Kasumi-1 (cell line): Measurements from ENCODE around the gene ZNF816.
"Not testable (repeated sequence)": the region's sequence is repeated elsewhere in the genome, so short reads cannot be mapped to it uniquely, and the experiment has no call there.

Experiments
- DNase-seq, 2 experiments: peaks; one replicate each; lab custom pipeline; 2025; lab: John Stamatoyannopoulos, UW

Gene ZNF816

DNA sequence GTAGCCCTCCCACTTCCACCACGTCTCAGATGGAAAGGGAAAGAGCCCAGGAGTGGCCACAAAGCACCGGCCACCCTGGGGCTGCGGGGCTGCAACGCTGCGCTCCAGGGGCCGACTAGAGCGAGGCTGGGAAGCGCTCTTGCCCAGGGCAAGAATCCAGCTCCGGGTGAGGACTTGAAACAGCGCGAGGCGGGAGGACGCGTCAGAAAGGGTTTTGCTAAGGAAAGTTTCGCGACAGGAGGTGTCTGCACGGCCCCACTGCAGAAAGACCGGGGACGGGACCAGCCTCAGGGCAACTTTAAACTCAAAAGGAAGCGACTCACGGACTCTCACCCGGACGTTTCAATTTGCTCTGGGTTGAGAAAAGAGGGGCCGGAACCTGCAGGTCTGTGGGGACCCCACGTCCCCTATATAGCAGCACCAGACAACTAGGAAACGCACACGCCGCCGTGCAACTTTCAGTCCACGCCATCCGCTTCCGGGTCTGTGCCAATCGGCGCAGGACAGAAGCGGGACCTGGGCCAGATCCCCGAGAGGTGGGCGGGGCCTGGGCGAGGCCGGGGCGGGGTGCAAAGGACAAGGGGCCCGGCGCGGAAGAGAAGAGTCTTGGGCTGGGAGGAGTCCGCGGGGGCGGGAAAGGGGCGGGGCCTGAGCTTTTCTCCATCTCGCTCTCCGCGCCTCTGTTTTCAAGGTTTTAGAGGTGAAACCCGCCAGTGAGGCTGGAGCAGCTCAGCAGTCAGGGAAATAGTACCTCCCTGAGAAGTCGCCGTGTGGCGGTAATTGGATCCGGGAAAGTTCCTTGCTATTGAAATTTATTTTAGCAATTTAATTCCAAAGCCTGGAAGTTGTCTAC lies at the start of gene ZNF816:
Gene ZNF816, minus strand, starts transcription at position 488 of the 853 bp plus-strand sequence. CDS start 6,792 bp downstream, outside the sequence.
- DNase-seq = peak in 1 of 2 experiments; percentile 5

DNA sequence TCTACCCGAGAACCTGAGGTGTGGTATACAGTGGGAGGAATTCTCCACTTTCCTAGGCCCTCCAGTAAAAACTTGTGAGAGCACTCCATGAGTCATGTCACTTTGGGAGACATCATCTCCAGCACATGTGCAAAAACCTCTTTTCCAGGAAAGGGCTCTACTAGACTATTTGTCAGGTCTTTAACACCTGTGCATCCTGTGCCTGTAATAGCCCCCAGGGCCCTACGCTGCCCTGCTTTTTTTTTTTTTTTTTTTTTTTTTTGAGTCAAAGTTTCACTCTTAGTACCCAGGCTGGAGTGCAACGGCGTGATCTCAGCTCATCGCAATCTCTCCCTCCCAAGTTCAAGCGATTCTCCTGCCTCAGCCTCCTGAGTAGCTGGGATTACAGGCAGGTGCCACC lies 49.3 kb upstream of the ZNF816 start:
- DNase-seq = no peak

DNA sequence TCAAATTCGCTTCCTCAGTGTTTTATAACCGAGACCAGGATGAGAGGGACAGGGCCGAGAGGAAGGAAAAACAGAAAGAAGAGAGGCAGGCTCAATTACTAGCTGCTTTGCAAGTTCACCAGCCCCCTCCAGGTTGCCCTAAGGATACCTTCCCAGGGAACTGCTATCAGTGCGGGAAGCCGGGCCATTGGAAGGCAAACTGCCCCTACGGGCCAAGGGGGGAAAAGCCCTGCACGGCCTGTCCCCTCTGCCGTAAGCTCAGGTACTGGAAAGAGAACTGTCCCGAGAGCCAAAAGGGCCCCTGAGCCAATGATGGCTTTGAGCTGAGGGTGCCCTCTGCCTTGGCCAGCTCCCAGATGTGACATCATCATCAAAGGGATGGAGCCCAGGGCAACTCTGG lies 47.8 kb upstream of the ZNF816 start:
- no peak for DNase-seq

DNA sequence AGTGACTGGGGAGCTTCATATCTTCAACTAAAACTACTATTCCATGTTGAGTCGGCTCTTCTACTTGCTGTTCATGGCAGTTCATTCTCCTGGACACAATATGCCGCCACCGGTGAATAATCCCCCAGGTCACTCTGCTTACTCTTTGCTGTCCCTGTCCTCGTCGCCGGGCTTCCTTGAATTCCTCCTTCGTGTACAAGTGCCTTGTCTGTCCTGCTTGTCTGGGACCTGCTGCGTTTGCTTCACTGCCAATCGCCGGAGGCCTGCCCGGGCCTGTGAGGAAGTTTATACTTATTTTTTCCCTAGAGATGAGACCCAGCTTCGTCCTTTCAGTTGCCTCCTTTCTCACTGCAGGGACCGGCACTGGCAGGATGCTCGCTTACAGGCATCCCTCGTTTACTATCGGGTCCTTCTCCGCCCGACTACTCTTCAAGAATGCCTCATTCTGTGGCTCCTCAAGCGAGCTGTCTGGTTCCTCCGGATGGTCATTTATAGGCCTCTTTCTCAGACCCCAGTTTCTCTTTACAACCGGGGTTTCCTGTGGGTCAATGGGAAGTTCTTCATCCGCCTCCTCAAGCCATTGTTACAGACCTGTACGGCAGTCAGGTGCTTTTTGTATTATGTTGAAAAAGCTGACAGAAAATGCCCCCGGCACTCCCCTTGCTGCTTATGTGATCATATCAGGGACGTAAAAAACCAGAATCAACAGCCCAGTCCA lies 45.5 kb upstream of the ZNF816 start:
- no peak for DNase-seq

DNA sequence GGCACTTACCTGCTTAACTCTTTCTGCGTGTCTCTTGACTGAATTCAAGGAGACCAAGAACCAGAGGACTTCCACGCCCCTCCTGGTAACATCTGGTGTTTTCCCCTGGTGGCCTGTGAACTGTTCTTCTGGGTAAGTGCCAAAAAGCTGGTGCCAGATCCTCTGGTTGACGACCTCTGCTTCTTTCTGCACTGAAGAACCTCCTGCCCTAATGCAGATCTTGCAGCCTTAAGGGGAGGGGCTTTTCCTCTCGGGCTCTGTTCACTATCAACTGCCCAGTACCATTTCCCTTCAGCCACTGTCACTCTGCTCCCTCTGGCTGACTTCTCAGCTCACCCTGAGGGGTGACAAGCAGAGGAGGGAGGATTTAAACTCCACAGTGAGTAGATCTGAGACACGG lies 44.9 kb upstream of the ZNF816 start:
- no peak for DNase-seq

- DNase-seq = no peak
These were observed 44.5 kb upstream of the ZNF816 start for GRCh38 chr19:53007200-53007599.

- DNase-seq = no peak
These were observed 41.6 kb upstream of the ZNF816 start for GRCh38 chr19:53004242-53004641.

DNA sequence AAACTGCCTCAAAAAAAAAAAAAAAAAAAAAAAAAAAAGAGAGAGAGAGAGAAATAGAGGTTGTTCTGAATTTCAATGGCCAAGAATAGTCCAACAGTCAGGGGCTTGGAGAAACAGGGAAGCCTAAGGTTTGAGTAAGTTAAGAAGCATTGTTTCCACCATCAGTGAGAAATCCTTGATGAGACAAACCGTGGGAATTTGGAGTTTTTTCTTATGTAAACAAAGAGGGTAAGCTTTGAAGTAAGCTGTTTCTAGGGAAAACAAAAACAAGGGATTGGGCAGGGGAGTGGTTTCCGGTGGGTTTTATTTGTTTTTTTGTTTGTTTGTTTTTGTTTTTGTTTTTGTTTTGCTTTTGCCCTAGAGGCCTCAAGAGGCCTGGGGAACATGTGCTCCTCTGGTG lies 39.8 kb upstream of the ZNF816 start:
- no peak for DNase-seq

DNA sequence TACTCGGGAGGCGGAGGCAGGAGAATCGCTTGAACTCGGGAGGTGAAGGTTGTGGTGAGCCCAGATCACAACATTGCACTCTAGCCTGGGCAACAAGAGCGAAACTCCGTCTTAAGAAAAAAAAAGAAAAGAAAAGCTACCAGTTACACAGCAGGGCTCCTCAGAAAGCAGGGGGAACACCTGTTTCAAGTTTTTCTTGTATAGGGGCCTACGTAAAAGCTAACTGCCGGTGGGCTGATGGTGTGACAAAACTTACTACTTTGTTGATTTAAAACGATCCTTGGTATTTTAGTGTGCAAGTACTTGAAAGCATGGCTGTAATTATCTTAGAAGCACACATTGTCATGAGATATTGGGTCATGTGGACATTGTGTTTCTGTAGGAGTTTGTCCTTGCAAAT lies 35.3 kb upstream of the ZNF816 start:
- no peak for DNase-seq

DNA sequence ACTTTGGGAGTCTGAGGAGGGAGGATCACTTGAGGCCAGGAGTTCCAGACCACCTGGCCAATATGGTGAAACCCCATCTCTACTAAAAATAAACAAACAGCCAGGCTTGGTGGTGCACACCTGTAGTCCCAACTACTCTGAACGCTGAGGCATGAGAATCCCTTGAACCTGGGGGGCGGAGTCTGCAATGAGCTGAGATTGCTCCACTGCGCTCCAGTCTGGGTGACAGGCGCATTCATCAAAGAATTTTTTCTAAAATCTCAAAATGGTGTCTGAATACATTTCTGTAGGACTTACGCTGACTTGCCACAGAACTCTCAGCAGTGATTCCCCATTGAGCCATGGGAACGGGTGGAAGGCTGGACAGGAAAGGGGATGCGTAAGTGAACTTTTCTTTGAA lies 33.0 kb upstream of the ZNF816 start:
- DNase-seq = no peak

- DNase-seq = no peak
These were observed 30.9 kb upstream of the ZNF816 start for GRCh38 chr19:52993342-52994178.

DNA sequence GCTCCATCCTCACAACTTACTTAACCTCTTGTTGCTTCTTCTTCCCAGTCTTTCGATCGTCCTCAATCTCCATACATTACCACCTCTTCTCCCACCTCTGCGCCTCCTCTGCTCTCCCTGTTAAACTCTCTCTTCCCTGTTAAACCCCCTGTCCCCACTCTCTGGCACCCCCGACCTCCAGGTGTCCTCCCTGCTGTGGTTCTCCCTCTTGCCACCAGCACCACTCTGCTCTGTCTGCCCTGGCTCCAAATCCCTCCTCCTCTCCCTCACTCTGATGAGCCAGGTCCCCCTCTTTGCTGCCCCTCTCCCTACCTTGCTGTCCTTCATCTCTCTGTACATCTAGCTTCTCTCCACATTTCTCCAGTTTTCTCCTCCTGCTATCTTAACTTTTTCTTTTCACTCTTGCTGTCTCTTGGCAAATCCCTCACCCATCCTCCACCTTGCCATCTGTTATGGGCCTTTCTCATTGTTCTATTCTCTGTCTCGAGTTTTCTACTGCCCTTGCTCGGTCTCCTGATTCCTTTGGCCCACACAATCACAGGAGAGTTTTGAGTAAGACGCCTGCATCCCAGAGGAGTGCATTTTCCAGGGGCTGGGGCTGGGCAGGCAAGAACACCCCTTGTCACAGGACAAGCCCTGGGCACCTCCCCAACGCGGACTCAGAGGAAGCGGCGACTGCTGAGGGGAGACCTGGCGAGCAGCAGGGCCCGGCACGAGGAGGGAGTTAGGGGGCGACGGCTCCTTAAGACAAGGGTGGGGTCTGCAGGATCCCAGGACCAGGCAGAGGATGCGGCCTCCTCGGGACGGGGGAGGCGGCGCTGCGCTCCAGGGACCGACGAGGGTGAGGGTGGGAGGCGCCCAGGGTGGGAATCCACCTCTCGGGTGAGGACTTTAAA lies 29.7 kb upstream of the ZNF816 start:
- no peak for DNase-seq

DNA sequence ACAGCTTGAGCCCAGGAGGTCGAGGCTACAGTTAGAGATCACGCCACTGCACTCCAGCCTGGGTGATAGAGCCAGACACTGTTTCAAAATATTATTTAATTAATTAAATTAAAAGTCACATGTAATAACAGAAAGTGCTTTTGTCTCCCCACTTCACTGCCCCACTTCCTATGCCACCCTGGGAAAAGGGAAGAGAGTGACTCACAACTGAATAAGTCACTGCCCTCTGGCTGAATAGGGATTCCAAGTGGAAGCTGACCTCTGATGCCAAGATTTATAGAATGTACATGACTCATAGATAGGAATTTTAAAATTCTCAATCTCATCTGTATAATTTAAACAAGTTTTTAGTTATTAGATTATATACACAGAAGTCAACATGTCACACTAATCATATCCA lies 28.8 kb upstream of the ZNF816 start:
- no peak for DNase-seq

DNA sequence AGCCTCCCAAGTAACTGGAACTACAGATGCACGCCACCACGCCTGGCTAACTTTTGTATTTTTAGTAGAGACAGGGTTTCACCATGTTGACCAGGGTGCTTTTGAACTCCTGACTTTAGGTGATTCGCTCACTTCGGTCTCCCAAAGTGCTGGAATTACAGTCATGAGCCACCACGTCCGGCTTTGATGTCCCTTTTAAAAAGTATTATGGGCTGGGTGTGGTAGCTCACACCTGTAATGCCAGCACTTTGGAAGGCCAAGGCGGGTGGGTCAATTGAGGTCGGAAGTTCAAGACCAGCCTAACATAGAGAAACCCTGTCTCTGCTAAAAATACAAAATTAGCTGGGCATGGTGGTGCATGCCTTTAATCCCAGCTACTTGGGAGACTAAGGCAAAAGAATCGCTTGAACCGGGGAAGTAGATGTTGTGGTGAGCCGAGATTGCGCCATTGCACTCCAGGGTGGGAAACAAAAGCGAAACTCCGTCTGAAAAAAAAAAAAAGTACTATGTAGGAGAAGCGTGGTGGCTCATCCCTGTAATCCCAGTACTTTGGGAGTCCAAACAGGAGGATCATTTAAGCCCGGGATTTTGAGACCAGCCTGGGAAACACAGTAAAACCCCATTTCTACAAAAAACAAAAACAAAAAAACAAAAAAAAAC lies 28.2 kb upstream of the ZNF816 start:
- DNase-seq = no peak

GRCh38 chr19:52988506-52988905 lies 25.8 kb upstream of the ZNF816 start:
- DNase-seq = no peak

GRCh38 chr19:52987221-52987620 lies 24.5 kb upstream of the ZNF816 start:
- no peak for DNase-seq

DNA sequence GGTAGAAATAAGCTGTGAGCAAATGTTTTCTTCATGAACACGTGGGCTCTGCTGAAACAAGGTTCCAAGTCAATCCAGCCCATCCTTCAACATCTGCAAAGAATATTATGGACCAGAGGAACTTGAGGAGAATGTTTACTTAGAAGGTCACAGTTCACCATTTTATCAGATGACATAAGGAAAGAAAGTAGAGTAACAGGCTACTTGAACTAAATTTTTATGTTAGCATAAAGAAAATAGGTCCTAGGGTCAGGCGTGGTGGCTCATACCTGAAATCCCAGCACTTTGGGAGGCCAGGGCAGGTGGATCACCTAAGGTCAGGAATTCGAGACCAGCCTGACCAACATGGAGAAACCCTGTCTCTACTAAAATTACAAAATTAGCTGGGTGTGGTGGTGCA lies 20.5 kb upstream of the ZNF816 start:
- not testable (repeated sequence) for DNase-seq

GRCh38 chr19:52981329-52981728 lies 18.6 kb upstream of the ZNF816 start:
- no peak for DNase-seq

DNA sequence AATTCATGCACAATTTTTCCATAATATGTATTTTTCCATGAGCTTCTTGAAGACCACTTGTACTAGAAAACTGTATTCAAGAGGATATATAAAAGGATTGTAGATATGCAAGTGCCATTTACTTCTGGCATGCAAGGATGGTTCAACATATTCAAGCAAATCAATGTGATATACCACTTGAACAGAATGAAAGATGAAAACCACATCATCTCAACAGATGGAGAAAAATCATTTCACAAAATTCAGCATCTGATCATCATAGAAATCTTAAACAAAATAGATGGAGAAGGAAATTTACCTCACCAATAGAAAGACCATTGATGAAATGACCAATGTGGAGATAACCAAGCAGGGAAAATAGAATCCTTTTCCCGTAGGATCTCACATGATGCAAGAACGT lies 5.1 kb upstream of the ZNF816 start:
- DNase-seq = no peak

DNA sequence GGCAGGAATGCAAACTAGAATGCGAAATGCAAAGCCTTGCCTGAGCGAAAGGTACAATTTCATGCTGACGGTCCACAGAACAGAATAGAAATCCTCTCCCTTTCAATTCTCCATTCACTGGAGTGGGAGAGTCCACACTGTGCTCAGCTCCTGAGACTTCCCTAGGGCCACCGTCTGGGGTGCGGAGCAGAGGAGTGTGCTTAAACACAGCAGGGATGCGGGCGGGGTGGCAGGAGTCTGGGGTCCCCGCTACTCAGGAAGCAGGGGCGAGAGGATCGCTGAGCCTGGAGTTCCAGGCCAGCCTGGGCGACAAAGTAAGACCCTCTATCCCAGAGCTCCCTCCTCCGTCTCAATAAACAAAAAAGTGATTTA lies 552 bp upstream of the ZNF816 start:
- DNase-seq = no peak

DNA sequence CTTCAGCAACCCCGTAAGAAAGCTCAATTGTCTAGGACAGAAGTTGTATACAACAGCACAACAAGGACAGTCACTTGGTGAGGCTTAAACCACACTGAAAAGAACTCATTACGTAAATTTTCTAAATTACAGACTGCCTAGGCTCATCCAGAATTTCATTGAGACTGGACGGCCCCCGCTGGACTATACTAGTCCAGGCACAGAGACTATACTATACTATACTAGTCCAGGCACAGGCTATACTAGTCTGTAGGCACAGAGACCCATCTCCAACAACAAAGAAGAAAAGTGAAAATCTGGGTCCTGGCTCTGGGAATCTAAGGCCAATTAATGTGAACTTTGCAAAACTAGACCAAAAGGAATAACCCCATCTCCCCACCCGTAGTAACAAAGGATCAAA lies 700 bp downstream of the ZNF816 start:
- no peak for DNase-seq
